DND-41 (cell line): ENCODE measurements around the gene CCL20.

Experiments
- ATAC-seq: fragments of 200-7000 bp; cut with Tn5 transposase; 3 replicates; pipeline ENCODE4 v1.9.1; 2021; ENCODE audit warnings: low read depth; ENCODE audit not compliant: insufficient read depth
- DNase-seq: peaks from one replicate; pipeline ENCODE4 v3.0.0-alpha.2; 2020
- H2AFZ ChIP-seq: 2 replicates; pipeline ENCODE4 v1.6.0; 2012; ENCODE audit warnings: low read depth, low read length
- H3K27ac ChIP-seq: 2 replicates; pipeline ENCODE4 v1.5.1; 2012; ENCODE audit warnings: low read length, inconsistent platforms
- H3K27me3 ChIP-seq: fragments of 200-600 bp; sonication (generic); 2 replicates; pipeline ENCODE4 v1.6.0; 2012; ENCODE audit warnings: low read length, mild to moderate bottlenecking, inconsistent platforms; ENCODE audit not compliant: insufficient read depth, poor library complexity
- H3K36me3 ChIP-seq: 2 replicates; pipeline ENCODE4 v1.5.1; 2012; ENCODE audit warnings: low read length, inconsistent platforms; ENCODE audit not compliant: insufficient read depth
- H3K4me1 ChIP-seq: 2 replicates; pipeline ENCODE4 v1.5.1; 2012; ENCODE audit warnings: mild to moderate bottlenecking, low read length; ENCODE audit not compliant: insufficient read depth
- H3K4me2 ChIP-seq: 2 replicates; pipeline ENCODE4 v1.6.0; 2012; ENCODE audit warnings: mild to moderate bottlenecking, moderate library complexity, low read length, inconsistent platforms; ENCODE audit not compliant: insufficient read depth
- H3K4me3 ChIP-seq, 2 experiments: fragments of 200-600 bp in 1 of 2; shearing (Covaris generic) in 1 of 2; 2 replicates each; pipeline ENCODE4 v1.5.1; 2012 to 2016; ENCODE audit warnings: inconsistent platforms in 2 of 2, low read length in 2 of 2, mild to moderate bottlenecking in 2 of 2, low read depth in 1 of 2, moderate library complexity in 1 of 2
- H3K79me2 ChIP-seq: 2 replicates; pipeline ENCODE4 v1.6.0; 2012; ENCODE audit warnings: low read length, inconsistent platforms; ENCODE audit not compliant: insufficient read depth
- H3K9ac ChIP-seq: 2 replicates; pipeline ENCODE4 v1.6.0; 2012; ENCODE audit warnings: low read depth, mild to moderate bottlenecking, inconsistent platforms, low read length, moderate library complexity
- H3K9me3 ChIP-seq: 2 replicates; pipeline ENCODE4 v1.5.1; 2012; ENCODE audit warnings: low read length, moderate library complexity, mild to moderate bottlenecking, inconsistent platforms; ENCODE audit not compliant: insufficient read depth, severe bottlenecking
- H4K20me1 ChIP-seq: 2 replicates; pipeline ENCODE4 v1.6.0; 2012; ENCODE audit warnings: low read length; ENCODE audit not compliant: insufficient read depth
- EZH2 ChIP-seq: IDR thresholded peaks from 3 replicates; pipeline ENCODE4 v1.6.1; 2012; ENCODE audit warnings: borderline replicate concordance, low read depth, mild to moderate bottlenecking, moderate library complexity, low read length, inconsistent platforms; ENCODE audit not compliant: severe bottlenecking
- TF ChIP-seq, protein P1 (sequence below): IDR thresholded peaks from 2 replicates; pipeline ENCODE4 v1.5.1; 2012; ENCODE audit warnings: borderline replicate concordance, low read length, moderate library complexity, mild to moderate bottlenecking; ENCODE audit not compliant: poor library complexity, severe bottlenecking; ENCODE audit errors: extremely low read depth

Gene CCL20

DNA sequence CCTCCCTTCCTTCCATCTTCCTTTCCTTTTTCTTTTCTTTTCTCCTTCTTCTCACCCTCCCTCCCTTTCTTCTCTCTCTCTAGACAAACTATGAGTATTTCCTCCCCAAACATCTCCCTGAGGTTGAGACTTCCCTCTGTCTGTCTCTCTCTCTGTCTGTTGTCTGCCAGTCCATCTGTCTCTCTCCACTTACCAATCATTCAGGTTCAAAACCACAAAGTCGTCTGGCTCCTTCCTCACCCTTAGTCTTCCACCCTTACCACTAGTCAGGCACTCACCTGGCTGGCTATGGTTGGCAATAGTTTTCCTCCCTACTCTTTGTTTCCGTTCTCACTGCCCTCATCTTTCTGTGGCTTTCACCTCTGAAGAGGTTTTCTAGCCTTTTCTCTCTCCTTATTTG, 12.9 kb downstream of the CCL20 start:
- H3K4me3 ChIP-seq: no peak overlapping the region
- no peaks in the 10 kb centered on the region for H3K27me3 ChIP-seq
- no peak for ATAC-seq
- H3K36me3 ChIP-seq: no peaks in the 10 kb centered on the region
- H3K9ac ChIP-seq: no peak overlapping the region
- no peak overlapping the region for H3K27ac ChIP-seq
- no peaks in the 10 kb centered on the region for H3K79me2 ChIP-seq
- DNase-seq: no peak
- H3K4me1 ChIP-seq: no peaks in the 10 kb centered on the region
- H3K9me3 ChIP-seq: no peaks in the 10 kb centered on the region
- H2AFZ ChIP-seq: no peak overlapping the region
- H4K20me1 ChIP-seq: no peaks in the 10 kb centered on the region
- no peak overlapping the region for H3K4me2 ChIP-seq
- no peak for TF ChIP-seq EZH2
- TF ChIP-seq, protein P1, sequence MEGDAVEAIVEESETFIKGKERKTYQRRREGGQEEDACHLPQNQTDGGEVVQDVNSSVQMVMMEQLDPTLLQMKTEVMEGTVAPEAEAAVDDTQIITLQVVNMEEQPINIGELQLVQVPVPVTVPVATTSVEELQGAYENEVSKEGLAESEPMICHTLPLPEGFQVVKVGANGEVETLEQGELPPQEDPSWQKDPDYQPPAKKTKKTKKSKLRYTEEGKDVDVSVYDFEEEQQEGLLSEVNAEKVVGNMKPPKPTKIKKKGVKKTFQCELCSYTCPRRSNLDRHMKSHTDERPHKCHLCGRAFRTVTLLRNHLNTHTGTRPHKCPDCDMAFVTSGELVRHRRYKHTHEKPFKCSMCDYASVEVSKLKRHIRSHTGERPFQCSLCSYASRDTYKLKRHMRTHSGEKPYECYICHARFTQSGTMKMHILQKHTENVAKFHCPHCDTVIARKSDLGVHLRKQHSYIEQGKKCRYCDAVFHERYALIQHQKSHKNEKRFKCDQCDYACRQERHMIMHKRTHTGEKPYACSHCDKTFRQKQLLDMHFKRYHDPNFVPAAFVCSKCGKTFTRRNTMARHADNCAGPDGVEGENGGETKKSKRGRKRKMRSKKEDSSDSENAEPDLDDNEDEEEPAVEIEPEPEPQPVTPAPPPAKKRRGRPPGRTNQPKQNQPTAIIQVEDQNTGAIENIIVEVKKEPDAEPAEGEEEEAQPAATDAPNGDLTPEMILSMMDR: no peak

DNA sequence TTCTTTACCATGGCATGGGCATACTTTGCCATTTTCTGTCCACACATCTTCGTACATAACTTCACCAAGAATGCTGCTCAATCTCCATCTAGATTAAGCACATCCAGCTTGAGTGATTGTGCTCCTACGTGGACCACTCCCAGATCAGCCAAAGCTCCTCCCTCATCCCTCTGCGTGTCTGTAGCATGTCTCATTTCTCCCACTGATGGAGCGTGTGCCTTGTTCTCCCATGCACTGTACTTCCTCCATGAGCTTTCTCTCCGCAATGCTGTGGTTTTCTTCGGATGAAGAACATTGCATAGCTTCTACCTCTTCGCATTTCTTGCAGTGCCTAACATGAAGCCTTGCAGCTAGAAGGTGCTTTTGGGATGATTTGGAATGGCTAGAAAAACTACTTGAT, 13.5 kb downstream of the CCL20 start:
- Histone ChIP-seq H3K27me3 (no peaks in the 10 kb centered on the region), H3K36me3 (no peaks in the 10 kb centered on the region), H3K9me3 (no peaks in the 10 kb centered on the region), H3K9ac (no peak overlapping the region), H3K4me2 (no peak overlapping the region), H3K4me1 (no peaks in the 10 kb centered on the region), H3K79me2 (no peaks in the 10 kb centered on the region), H4K20me1 (no peaks in the 10 kb centered on the region), H3K4me3 (no peak overlapping the region), H2AFZ (no peak overlapping the region), H3K27ac (no peak overlapping the region)
- ATAC-seq: no peak
- TF ChIP-seq, protein P1: no peak
- TF ChIP-seq EZH2: no peak
- DNase-seq: no peak

DNA sequence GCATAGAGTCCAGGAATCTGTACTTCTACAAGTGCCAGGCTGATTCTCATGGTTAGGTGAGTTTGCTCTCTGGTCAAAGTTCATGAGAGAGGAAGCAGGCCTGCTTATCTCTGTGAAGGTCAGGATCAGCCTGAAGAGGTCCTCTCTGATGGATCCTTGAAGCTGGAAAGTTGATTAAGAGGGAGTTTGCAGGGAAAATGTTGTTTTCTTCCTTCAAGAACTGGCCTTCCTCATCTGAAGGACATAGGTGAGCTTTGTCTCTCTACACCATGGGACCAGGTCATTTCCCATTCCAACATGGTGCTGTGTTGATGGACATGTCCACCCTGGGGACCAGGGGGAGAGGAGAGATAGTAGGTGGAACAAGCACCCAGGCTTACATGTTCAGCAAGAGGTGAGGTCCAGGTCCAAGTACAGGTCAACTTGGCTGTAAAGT, 14.9 kb downstream of the CCL20 start:
- no peak overlapping the region for H3K27ac ChIP-seq
- H3K4me2 ChIP-seq: no peak overlapping the region
- H3K27me3 ChIP-seq: no peaks in the 10 kb centered on the region
- DNase-seq (no peak), ATAC-seq (no peak)
- H3K4me3 ChIP-seq: no peak overlapping the region
- TF ChIP-seq, protein P1: no peak
- no peak for TF ChIP-seq EZH2
- no peak overlapping the region for H3K9ac ChIP-seq
- no peaks in the 10 kb centered on the region for H4K20me1 ChIP-seq
- H2AFZ ChIP-seq: no peak overlapping the region
- H3K79me2 ChIP-seq: no peaks in the 10 kb centered on the region
- no peaks in the 10 kb centered on the region for H3K36me3 ChIP-seq
- no peaks in the 10 kb centered on the region for H3K4me1 ChIP-seq
- no peaks in the 10 kb centered on the region for H3K9me3 ChIP-seq

DNA sequence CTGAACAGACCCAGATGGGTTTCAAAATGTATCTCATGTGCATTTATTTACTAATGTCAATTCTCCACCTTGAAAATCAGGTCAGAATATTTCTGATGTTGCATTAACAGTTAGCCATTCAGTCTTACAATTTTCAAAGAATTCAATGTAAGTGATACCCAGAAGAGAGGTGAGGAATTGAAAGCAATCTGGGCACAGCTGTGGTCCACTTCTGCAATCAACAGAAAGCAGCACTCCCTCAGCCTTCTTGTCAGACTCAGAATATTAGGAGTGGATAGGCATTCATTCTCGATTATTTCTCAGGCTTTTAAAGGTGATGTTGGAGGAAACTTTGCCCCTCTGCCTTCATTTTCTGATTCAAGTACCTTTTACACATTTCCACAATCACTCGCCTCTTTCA, 15.7 kb downstream of the CCL20 start:
- Histone ChIP-seq H3K4me1 (no peaks in the 10 kb centered on the region), H3K9me3 (no peaks in the 10 kb centered on the region), H4K20me1 (no peaks in the 10 kb centered on the region), H3K4me3 (no peak overlapping the region), H3K27ac (no peak overlapping the region), H3K4me2 (no peak overlapping the region), H2AFZ (no peak overlapping the region), H3K9ac (no peak overlapping the region), H3K27me3 (no peaks in the 10 kb centered on the region), H3K36me3 (no peaks in the 10 kb centered on the region), H3K79me2 (no peaks in the 10 kb centered on the region)
- DNase-seq (no peak), ATAC-seq (no peak)
- no peak for TF ChIP-seq EZH2
- TF ChIP-seq, protein P1: no peak
